K562 (cell line): ENCODE data around the gene INPP5D. TPM values are rescaled to one million over a fixed set of nuclear protein-coding genes. Genes with fewer than 3 reads are reported as not detected.

Source experiments
- ADNP ChIP-seq: fragments of 200-800 bp; sonication (Bioruptor generic); IDR thresholded peaks from 2 replicates; pipeline ENCODE4 v1.6.1; 2016; ENCODE audit warnings: missing genetic modification characterization, missing compliant biosample characterization
- ATF6 ChIP-seq: sonication (generic); formaldehyde crosslinking; IDR thresholded peaks from 2 replicates; pipeline ENCODE4 v1.4.0; 2020; ENCODE audit warnings: mild to moderate bottlenecking, missing genetic modification reagents
- BRD9 ChIP-seq: fragments of 450-650 bp; IDR thresholded peaks from 2 replicates; pipeline ENCODE4 v1.6.1; 2018; ENCODE audit warnings: low read depth; ENCODE audit not compliant: partially characterized antibody
- DLX4 ChIP-seq: fragments of 250-450 bp; sonication (Bioruptor Pico); IDR thresholded peaks from 2 replicates; pipeline ENCODE4 v1.6.1; 2021; ENCODE audit warnings: mild to moderate bottlenecking
- ELF1 ChIP-seq: fragments of 200-800 bp; sonication (Bioruptor generic); IDR thresholded peaks from 2 replicates; pipeline ENCODE4 v1.6.1; 2016; ENCODE audit warnings: missing genetic modification characterization, missing compliant biosample characterization
- GABPA ChIP-seq: fragments of 200-800 bp; sonication (Bioruptor generic); conservative IDR thresholded peaks from 2 replicates; pipeline ENCODE4 v1.6.1; 2016; ENCODE audit warnings: low read depth, missing genetic modification characterization, missing compliant biosample characterization
- KLF10 ChIP-seq: fragments of 250-450 bp; sonication (Bioruptor Pico); IDR thresholded peaks from 2 replicates; pipeline ENCODE4 v1.6.1; 2021; ENCODE audit warnings: matching md5 sums
- MXI1 ChIP-seq: IDR thresholded peaks from 2 replicates; pipeline ENCODE4 v1.6.1; 2011; ENCODE audit warnings: low read depth, mild to moderate bottlenecking, improper control_type of control experiment, low read length
- MYBL2 ChIP-seq, 2 experiments: fragments of 450-650 bp in 1 of 2; sonication (generic) in 1 of 2; formaldehyde crosslinking in 1 of 2; IDR thresholded peaks; 2 replicates each; pipeline versions ENCODE4 v1.6.1 to v1.8.1; 2017 to 2022; ENCODE audit warnings: borderline replicate concordance in 1 of 2, inconsistent platforms in 1 of 2, low read depth in 1 of 2, mild to moderate bottlenecking in 1 of 2, missing genetic modification reagents in 1 of 2, moderate library complexity in 1 of 2
- NEUROD1 ChIP-seq: fragments of 150-350 bp; IDR thresholded peaks from 2 replicates; pipeline ENCODE4 v1.6.1; 2014; ENCODE audit warnings: borderline replicate concordance, low read length, low read depth; ENCODE audit not compliant: partially characterized antibody
- POLR2B ChIP-seq: fragments of 450-650 bp; IDR thresholded peaks from 2 replicates; pipeline ENCODE4 v1.6.1; 2018; ENCODE audit warnings: low read depth; ENCODE audit not compliant: partially characterized antibody
- PPARD ChIP-seq: fragments of 250-450 bp; sonication (Bioruptor Pico); IDR thresholded peaks from 2 replicates; pipeline ENCODE4 v1.8.0; 2022; ENCODE audit warnings: inconsistent platforms, mild to moderate bottlenecking, moderate library complexity
- RFX5 ChIP-seq: IDR thresholded peaks from 2 replicates; pipeline ENCODE4 v1.6.1; 2011; ENCODE audit warnings: low read depth, mild to moderate bottlenecking, improper control_type of control experiment, low read length
- RUNX1 ChIP-seq: sonication (generic); IDR thresholded peaks from 2 replicates; pipeline ENCODE4 v1.6.1; 2016; ENCODE audit warnings: antibody characterized with exemption, low read depth
- TRIM24 ChIP-seq, 2 experiments: fragments of 450-650 bp; IDR thresholded peaks; 2 replicates each; pipeline ENCODE4 v1.6.1; 2016
- ZFP91 ChIP-seq: sonication (generic); formaldehyde crosslinking; IDR thresholded peaks from 2 replicates; pipeline ENCODE4 v1.8.0; 2022; ENCODE audit warnings: mild to moderate bottlenecking, missing genetic modification reagents
- ZNF143 ChIP-seq: sonication (generic); formaldehyde crosslinking; IDR thresholded peaks from 2 replicates; pipeline ENCODE4 v1.9.0; 2022; ENCODE audit warnings: mild to moderate bottlenecking, missing genetic modification reagents
- ZNF23 ChIP-seq: fragments of 250-450 bp; sonication (Bioruptor Pico); IDR thresholded peaks from 2 replicates; pipeline ENCODE4 v1.4.0; 2020; ENCODE audit warnings: mild to moderate bottlenecking
- ZNF280B ChIP-seq: fragments of 250-450 bp; sonication (Bioruptor Pico); IDR thresholded peaks from 2 replicates; pipeline ENCODE4 v1.5.1; 2021; ENCODE audit warnings: mild to moderate bottlenecking
- ZNF583 ChIP-seq: fragments of 250-450 bp; sonication (Bioruptor Pico); IDR thresholded peaks from 2 replicates; pipeline ENCODE4 v1.4.0; 2020
- ZNF785 ChIP-seq: fragments of 250-450 bp; sonication (Bioruptor Pico); IDR thresholded peaks from 2 replicates; pipeline ENCODE4 v1.4.0; 2020; ENCODE audit warnings: mild to moderate bottlenecking
- polyA plus RNA-seq, 8 experiments: library from polyadenylated mRNA; depleted of rRNA in 4 of 8; stranded (reverse) in 5 of 8; unstranded in 3 of 8; fragments of >200 nt; fragmentation: Nextera tagmentation in 2 of 8; fragmentation: Illumina TruSeq in 1 of 8; extraction: Ambion mirVana in 2 of 8; extraction: Trizol in 1 of 8; gene quantifications; 2 replicates each; pipeline versions ENCODE4 v1.2.1 to v1.2.3, GENCODE V29; 2011 to 2014; ENCODE audit warnings: inconsistent platforms in 1 of 8, missing spikeins in 1 of 8
- total RNA-seq, 7 experiments: library from RNA; depleted of rRNA in 6 of 7; stranded (reverse); fragments of >200 nt in 6 of 7; fragmentation: Illumina TruSeq in 2 of 7; extraction: Trizol in 2 of 7; gene quantifications; 2 replicates each; pipeline versions ENCODE4 v1.2.1 to v1.2.3, GENCODE V29; 2011 to 2021; ENCODE audit warnings: low replicate concordance in 1 of 7
- TF ChIP-seq, protein P1 (sequence below): fragments of 450-650 bp; conservative IDR thresholded peaks from 2 replicates; pipeline ENCODE4 v1.6.1; 2016; ENCODE audit warnings: missing genetic modification characterization, low read depth, mild to moderate bottlenecking, missing compliant biosample characterization, moderate library complexity

INPP5D gene
- total and polyA plus RNA-seq, 9 of the 15 experiments (the other 6 are each of a cell fraction or from before 2014, with no cell fraction given) = 0.55 to 6.2 (median 2.2) TPM

DNA sequence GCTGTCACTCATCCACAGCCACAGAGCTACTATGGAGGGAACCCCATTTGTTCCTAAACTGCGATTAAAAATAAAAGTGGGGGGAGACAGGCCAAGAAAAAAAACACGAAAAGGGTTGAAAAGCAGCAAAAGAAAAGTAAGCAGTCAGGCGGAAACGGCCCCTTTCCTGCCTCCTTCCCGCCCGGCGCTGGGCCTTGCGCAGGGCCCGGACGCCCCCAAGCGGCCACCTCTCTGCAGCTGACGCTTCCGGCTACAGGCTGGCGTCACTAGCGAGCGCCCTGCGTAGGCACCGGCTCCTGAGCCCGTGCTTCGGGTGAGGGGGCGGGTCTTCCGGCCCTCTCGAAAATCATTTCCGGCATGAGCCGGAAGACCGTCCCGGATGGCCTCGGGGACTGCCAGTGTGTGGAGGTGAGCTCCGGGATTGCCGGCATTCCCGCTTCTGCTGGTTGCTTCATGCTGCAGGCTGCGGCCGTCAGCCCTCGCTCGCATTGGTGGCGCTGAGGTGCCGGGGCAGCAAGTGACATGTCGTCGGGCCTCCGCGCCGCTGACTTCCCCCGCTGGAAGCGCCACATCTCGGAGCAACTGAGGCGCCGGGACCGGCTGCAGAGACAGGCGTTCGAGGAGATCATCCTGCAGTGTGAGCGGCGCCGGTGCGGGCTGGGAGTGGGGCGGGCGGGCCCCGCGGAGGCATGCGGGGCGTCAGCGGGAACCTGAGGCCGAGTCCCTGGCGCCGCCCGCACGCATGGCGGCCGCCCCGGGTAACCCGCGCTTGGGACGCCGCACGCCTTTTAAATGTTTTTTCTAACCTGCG is 191.4 kb downstream of the INPP5D start, which contains the start of gene ATG16L1 (continued):
- TF ChIP-seq ZNF143 (CRISPR knock-in tag) (no peak), ZNF280B (CRISPR knock-in tag) (no peak), ZNF23 (CRISPR knock-in tag) (no peak), MXI1 (no peak), ZNF785 (CRISPR knock-in tag) (no peak), TRIM24 (IDR thresholded peaks at IDR 0.05) (peak in 1 of 2 experiments; percentile 26; a peak in 1 of 4 replicates), ZNF583 (CRISPR knock-in tag) (no peak), GABPA (tag) (peak; percentile 96), PPARD (CRISPR knock-in tag) (no peak), RUNX1 (no peak), RFX5 (no peak), ZFP91 (CRISPR knock-in tag) (no peak), NEUROD1 (peak; percentile 41), ADNP (no peak; the same call in 1 of the 2 replicates), BRD9 (peak; percentile 82), MYBL2 (IDR thresholded peaks at IDR 0.05; ENCODE audit: low read depth) (no peak), MYBL2 (CRISPR knock-in tag; IDR thresholded peaks at IDR 0.05; ENCODE audit: borderline replicate concordance) (no peak), POLR2B (peak; percentile 54), DLX4 (CRISPR knock-in tag) (no peak), KLF10 (no peak), ATF6 (CRISPR knock-in tag) (no peak), ELF1 (tag) (peak; percentile 98)
- TF ChIP-seq, protein P1, sequence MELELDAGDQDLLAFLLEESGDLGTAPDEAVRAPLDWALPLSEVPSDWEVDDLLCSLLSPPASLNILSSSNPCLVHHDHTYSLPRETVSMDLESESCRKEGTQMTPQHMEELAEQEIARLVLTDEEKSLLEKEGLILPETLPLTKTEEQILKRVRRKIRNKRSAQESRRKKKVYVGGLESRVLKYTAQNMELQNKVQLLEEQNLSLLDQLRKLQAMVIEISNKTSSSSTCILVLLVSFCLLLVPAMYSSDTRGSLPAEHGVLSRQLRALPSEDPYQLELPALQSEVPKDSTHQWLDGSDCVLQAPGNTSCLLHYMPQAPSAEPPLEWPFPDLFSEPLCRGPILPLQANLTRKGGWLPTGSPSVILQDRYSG (tag) = no peak
